MM.1S (cell line): ENCODE results near the gene CACNB2.

Experiments
- DNase-seq: peaks from one replicate; pipeline ENCODE4 v3.0.0-alpha.2; 2015
- H2AFZ ChIP-seq: fragments of 300-600 bp; sonication (generic); 2 replicates; pipeline ENCODE4 v1.6.0; 2016; ENCODE audit warnings: antibody characterized with exemption, low read length
- H3F3A ChIP-seq: fragments of 300-600 bp; sonication (generic); 2 replicates; pipeline ENCODE4 v1.6.1; 2016; ENCODE audit warnings: mild to moderate bottlenecking, antibody characterized with exemption, low read length, moderate library complexity, mixed read lengths; ENCODE audit not compliant: insufficient read depth
- H3K27ac ChIP-seq: fragments of 300-600 bp; sonication (generic); 2 replicates; pipeline ENCODE4 v1.5.1; 2016; ENCODE audit warnings: mild to moderate bottlenecking, low read length
- H3K27me3 ChIP-seq: fragments of 300-600 bp; sonication (generic); replicated peaks from 2 replicates; pipeline ENCODE4 v1.6.0; 2016; ENCODE audit warnings: low read length; ENCODE audit not compliant: insufficient read depth
- H3K36me3 ChIP-seq: fragments of 300-600 bp; sonication (generic); replicated peaks from 2 replicates; pipeline ENCODE4 v1.6.1; 2016; ENCODE audit warnings: mild to moderate bottlenecking, low read length, mixed read lengths; ENCODE audit not compliant: insufficient read depth
- H3K4me1 ChIP-seq: fragments of 300-600 bp; sonication (generic); 2 replicates; pipeline ENCODE4 v1.6.1; 2016; ENCODE audit warnings: low read length, mixed read lengths
- H3K4me2 ChIP-seq: fragments of 300-600 bp; sonication (generic); 2 replicates; pipeline ENCODE4 v1.6.0; 2016; ENCODE audit warnings: low read depth, low read length
- H3K4me3 ChIP-seq: fragments of 300-600 bp; sonication (generic); 2 replicates; pipeline ENCODE4 v1.5.1; 2016; ENCODE audit warnings: low read length, mixed read lengths
- H3K79me2 ChIP-seq: fragments of 300-600 bp; sonication (generic); 2 replicates; pipeline ENCODE4 v1.6.1; 2016; ENCODE audit warnings: mixed run types, low read length, mixed read lengths
- H3K9ac ChIP-seq: fragments of 300-600 bp; sonication (generic); 2 replicates; pipeline ENCODE4 v1.6.1; 2016; ENCODE audit warnings: low read length, mixed read lengths
- H3K9me2 ChIP-seq: fragments of 300-600 bp; sonication (generic); replicated peaks from 2 replicates; pipeline ENCODE4 v1.6.1; 2016; ENCODE audit warnings: mild to moderate bottlenecking, low read length, mixed read lengths; ENCODE audit not compliant: insufficient read depth
- H3K9me3 ChIP-seq: fragments of 300-600 bp; sonication (generic); replicated peaks from 2 replicates; pipeline ENCODE4 v1.6.1; 2016; ENCODE audit warnings: mild to moderate bottlenecking, low read length, mixed read lengths; ENCODE audit not compliant: insufficient read depth
- H4K20me1 ChIP-seq: fragments of 300-600 bp; sonication (generic); 2 replicates; pipeline ENCODE4 v1.6.1; 2016; ENCODE audit warnings: mild to moderate bottlenecking, low read length, moderate library complexity, mixed read lengths; ENCODE audit not compliant: insufficient read depth
- CTCF ChIP-seq: fragments of 300-600 bp; sonication (generic); IDR thresholded peaks from 2 replicates; pipeline ENCODE4 v1.5.1; 2016; ENCODE audit warnings: antibody characterized with exemption, low read length, mixed read lengths
- EZH2 ChIP-seq: fragments of 300-600 bp; sonication (generic); optimal IDR thresholded peaks from 2 replicates; pipeline ENCODE3; 2017; ENCODE audit warnings: low read depth, mild to moderate bottlenecking, antibody characterized with exemption, low read length, mixed read lengths
- EZH2phosphoT487 ChIP-seq: fragments of 300-600 bp; sonication (generic); IDR thresholded peaks from 2 replicates; pipeline ENCODE4 v1.6.1; 2018; ENCODE audit warnings: antibody characterized with exemption, low read length

Gene CACNB2

GRCh38 chr10:18456984-18457383 is 316.8 kb downstream of the CACNB2 start:
- Histone ChIP-seq H3K4me2 (no peak overlapping the region), H3K9ac (no peak overlapping the region), H3K9me3 (no peaks in the 10 kb centered on the region), H4K20me1 (no peaks in the 10 kb centered on the region), H3K27ac (no peak overlapping the region), H2AFZ (no peak overlapping the region), H3F3A (no peaks in the 10 kb centered on the region), H3K4me1 (no peaks in the 10 kb centered on the region), H3K9me2 (no peaks in the 10 kb centered on the region), H3K79me2 (no peaks in the 10 kb centered on the region), H3K36me3 (no peaks in the 10 kb centered on the region), H3K4me3 (no peak overlapping the region), H3K27me3 (no peaks in the 10 kb centered on the region)
- no peak for DNase-seq
- TF ChIP-seq EZH2 (no peak), EZH2phosphoT487 (no peak), CTCF (no peak)

- Histone ChIP-seq H3K9ac (no peak overlapping the region), H2AFZ (no peak overlapping the region), H3K27ac (no peak overlapping the region), H3K4me3 (no peak overlapping the region), H3K79me2 (no peaks in the 10 kb centered on the region), H3F3A (no peaks in the 10 kb centered on the region), H3K9me2 (no peaks in the 10 kb centered on the region), H4K20me1 (no peaks in the 10 kb centered on the region), H3K36me3 (no peaks in the 10 kb centered on the region), H3K9me3 (no peaks in the 10 kb centered on the region), H3K4me1 (no peaks in the 10 kb centered on the region), H3K27me3 (no peaks in the 10 kb centered on the region), H3K4me2 (no peak overlapping the region)
- TF ChIP-seq CTCF (no peak), EZH2 (no peak), EZH2phosphoT487 (no peak)
- no peak for DNase-seq
These were observed 319.8 kb downstream of the CACNB2 start for GRCh38 chr10:18460032-18460431.

- Histone ChIP-seq H3K9me2 (no peaks in the 10 kb centered on the region), H3K27me3 (no peaks in the 10 kb centered on the region), H3K4me1 (no peaks in the 10 kb centered on the region)
These were observed 323.5 kb downstream of the CACNB2 start for GRCh38 chr10:18463673-18464211.

More at GRCh38 chr10:18463673-18464211, 323.5 kb downstream of the CACNB2 start:
- TF ChIP-seq EZH2phosphoT487, result no peak
- no peak for TF ChIP-seq EZH2
- TF ChIP-seq CTCF, result no peak
- Histone ChIP-seq H3K9ac (no peak overlapping the region), H3K79me2 (no peaks in the 10 kb centered on the region), H2AFZ (no peak overlapping the region), H3K9me3 (no peaks in the 10 kb centered on the region), H3F3A (no peaks in the 10 kb centered on the region), H3K27ac (no peak overlapping the region), H3K36me3 (no peaks in the 10 kb centered on the region), H4K20me1 (no peaks in the 10 kb centered on the region), H3K4me2 (no peak overlapping the region), H3K4me3 (no peak overlapping the region)
- no peak for DNase-seq
